ENCODE measurements around the gene TAS2R50.
"Not testable (repeated sequence)": the region's sequence is repeated elsewhere in the genome, so short reads cannot be mapped to it uniquely, and the experiment has no call there.

TAS2R50 gene, protein sequence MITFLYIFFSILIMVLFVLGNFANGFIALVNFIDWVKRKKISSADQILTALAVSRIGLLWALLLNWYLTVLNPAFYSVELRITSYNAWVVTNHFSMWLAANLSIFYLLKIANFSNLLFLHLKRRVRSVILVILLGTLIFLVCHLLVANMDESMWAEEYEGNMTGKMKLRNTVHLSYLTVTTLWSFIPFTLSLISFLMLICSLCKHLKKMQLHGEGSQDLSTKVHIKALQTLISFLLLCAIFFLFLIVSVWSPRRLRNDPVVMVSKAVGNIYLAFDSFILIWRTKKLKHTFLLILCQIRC

DNA sequence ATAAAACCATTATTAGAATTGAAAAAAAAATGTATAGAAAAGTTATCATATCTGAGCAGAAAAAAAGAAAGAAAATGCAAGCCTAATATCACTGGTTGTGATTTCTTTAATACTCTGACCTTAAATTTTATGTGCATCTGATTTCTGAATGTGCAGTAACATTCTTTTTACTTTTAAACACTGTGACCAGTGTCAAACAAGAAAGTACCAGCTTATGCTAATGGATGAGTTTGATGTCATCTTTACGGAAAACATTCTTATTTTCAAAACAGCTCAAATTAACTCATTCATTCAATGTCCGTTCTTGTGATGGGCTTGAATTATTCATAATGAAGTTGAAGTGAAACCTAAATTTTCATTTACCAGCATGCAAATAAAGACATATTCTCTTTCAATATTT lies at the start of gene TAS2R50:
Gene TAS2R50, minus strand, starts transcription at position 101 of the 400 bp plus-strand sequence. Its CDS starts 52 bp downstream, at position 49.
- Histone ChIP-seq H3K36me3 (ENCODE audit: control insufficient read depth, insufficient read depth, low read length) (no peaks in the 10 kb centered on the region), H3K9ac (ENCODE audit: low read depth, low read length) (no peak within 1 kb of the TSS), H3K27me3 (ENCODE audit: control insufficient read depth, insufficient read depth, low read length) (no peaks in the 10 kb centered on the region), H3K4me3 (ENCODE audit: low read depth, low read length) (no peak within 1 kb of the TSS), H3K9me3 (ENCODE audit: control insufficient read depth, insufficient read depth, low read length) (no peaks in the 10 kb centered on the region), H3K4me1 (ENCODE audit: control insufficient read depth, insufficient read depth, low read length) (no peaks in the 10 kb centered on the region)

DNA sequence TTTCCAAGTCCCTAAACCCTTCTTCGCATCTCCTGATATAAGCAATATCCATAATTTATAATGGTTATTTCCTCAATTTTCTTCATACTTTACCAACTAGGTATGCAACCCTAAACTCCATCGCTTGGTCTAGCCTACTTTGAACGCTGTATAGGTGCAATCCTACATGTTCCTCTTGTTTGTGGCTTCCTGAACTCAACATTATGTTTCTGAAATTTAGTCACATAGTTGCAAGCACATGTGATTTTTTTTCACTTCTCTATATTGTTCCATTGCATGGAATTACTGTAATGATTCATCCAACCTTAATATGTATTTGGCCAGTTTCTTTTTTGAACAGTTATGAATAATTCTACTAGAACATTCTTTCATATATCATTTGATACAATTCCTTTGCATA lies 47.2 kb upstream of the TAS2R50 start:
- H3K9ac ChIP-seq (ENCODE audit: low read depth, low read length); H3K27me3 ChIP-seq (ENCODE audit: control insufficient read depth, insufficient read depth, low read length); H3K9me3 ChIP-seq (ENCODE audit: control insufficient read depth, insufficient read depth, low read length); H3K36me3 ChIP-seq (ENCODE audit: control insufficient read depth, insufficient read depth, low read length); H3K4me3 ChIP-seq (ENCODE audit: low read depth, low read length); H3K4me1 ChIP-seq (ENCODE audit: control insufficient read depth, insufficient read depth, low read length): not testable (repeated sequence)

DNA sequence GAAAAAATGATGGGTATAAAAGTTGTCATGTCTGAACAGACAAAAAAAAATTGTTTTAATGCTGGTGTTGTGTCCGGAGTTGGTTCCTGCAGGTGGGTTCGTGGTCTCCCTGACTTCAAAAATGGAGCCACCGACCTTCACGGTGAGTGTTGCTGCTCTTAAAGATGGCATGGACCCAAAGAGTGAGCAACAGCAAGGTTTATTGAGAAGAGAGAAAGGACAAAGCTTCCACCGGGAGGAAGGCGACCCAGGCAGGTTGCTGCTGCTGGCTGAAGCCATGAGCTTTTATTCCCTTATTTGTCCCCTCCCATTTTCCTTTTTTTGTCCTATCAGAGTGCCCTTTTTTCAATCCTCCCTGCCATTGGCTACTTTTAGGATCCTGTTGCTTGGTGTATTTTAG lies 44.6 kb upstream of the TAS2R50 start, which contains the start of gene TAS2R31:
Gene TAS2R31, minus strand, starts transcription at position 101 of the 400 bp plus-strand sequence. Its CDS starts 72 bp downstream, at position 29.
- H3K4me1 ChIP-seq (ENCODE audit: control insufficient read depth, insufficient read depth, low read length), result no peaks in the 10 kb centered on the region
- H3K36me3 ChIP-seq (ENCODE audit: control insufficient read depth, insufficient read depth, low read length), result no peaks in the 10 kb centered on the region
- no peak within 1 kb of the TSS for H3K9ac ChIP-seq (ENCODE audit: low read depth, low read length)
- H3K9me3 ChIP-seq (ENCODE audit: control insufficient read depth, insufficient read depth, low read length), result no peaks in the 10 kb centered on the region
- H3K27me3 ChIP-seq (ENCODE audit: control insufficient read depth, insufficient read depth, low read length), result no peaks in the 10 kb centered on the region
- no peak within 1 kb of the TSS for H3K4me3 ChIP-seq (ENCODE audit: low read depth, low read length)

DNA sequence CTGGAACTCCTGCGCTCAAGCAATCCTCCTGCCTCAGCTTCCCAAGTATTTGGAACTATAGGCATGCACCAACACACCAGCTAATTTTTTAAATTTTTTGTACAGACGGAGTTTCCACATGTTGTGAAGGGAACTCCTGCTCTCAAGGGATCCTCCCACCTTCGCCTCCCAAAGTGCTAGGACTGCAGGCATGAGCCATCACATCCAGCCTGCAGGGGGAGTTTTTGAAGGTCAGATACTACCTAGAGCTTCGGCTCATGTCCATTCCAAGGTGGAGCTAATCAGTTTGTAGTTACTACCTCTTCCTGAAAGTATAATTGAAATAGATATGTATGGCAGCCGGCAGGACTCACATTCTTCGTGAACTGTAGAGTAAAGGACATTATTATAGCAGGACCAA lies 39.4 kb upstream of the TAS2R50 start:
- no peaks in the 10 kb centered on the region for H3K4me1 ChIP-seq (ENCODE audit: control insufficient read depth, insufficient read depth, low read length)
- no peaks in the 10 kb centered on the region for H3K27me3 ChIP-seq (ENCODE audit: control insufficient read depth, insufficient read depth, low read length)
- no peak overlapping the region for H3K4me3 ChIP-seq (ENCODE audit: low read depth, low read length)
- H3K9me3 ChIP-seq (ENCODE audit: control insufficient read depth, insufficient read depth, low read length), result no peaks in the 10 kb centered on the region
- H3K36me3 ChIP-seq (ENCODE audit: control insufficient read depth, insufficient read depth, low read length), result no peaks in the 10 kb centered on the region
- H3K9ac ChIP-seq (ENCODE audit: low read depth, low read length), result no peak overlapping the region

DNA sequence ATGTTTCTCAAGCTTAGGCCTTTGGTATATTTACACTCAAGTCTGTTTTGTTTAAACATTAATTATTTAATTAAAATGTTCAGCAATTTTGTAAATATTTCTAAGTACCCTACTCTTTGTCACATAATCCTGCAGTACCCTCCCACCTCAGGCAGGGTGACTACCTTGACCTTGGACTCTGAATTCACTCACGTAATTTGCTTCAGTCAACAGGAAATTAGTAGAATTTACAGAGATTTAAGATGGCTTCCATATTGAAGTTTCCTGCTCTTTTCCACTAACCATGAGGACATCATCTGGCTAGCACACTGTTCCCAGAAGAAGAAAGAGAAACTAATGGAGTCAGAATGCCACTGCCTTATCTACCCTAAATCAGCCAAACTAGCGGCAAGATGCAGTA lies 36.7 kb upstream of the TAS2R50 start:
- no peaks in the 10 kb centered on the region for H3K4me1 ChIP-seq (ENCODE audit: control insufficient read depth, insufficient read depth, low read length)
- H3K36me3 ChIP-seq (ENCODE audit: control insufficient read depth, insufficient read depth, low read length), result no peaks in the 10 kb centered on the region
- no peaks in the 10 kb centered on the region for H3K27me3 ChIP-seq (ENCODE audit: control insufficient read depth, insufficient read depth, low read length)

DNA sequence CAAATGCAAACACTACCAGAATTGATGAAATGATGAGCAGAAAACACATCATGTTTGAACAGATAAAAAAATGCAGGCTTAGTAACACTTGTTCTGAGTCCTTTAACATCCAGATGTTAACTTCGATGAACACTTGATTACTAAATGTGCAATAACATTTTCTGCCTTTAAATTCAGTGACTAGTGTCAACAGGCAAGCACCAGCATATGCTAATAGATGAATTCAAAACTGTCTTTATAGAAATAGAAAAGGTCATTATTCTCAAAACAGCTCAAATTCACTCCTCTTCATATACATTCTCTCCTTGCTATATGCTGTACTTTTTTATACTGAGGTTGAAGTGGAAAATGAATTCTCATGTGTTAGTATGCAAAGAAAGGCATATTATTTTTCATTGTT lies 35.8 kb upstream of the TAS2R50 start, which contains the start of gene TAS2R19:
Gene TAS2R19, minus strand, starts transcription at position 101 of the 400 bp plus-strand sequence. Its CDS starts 49 bp downstream, at position 52.
- Histone ChIP-seq H3K27me3 (ENCODE audit: control insufficient read depth, insufficient read depth, low read length) (no peaks in the 10 kb centered on the region), H3K4me3 (ENCODE audit: low read depth, low read length) (no peak within 1 kb of the TSS), H3K9ac (ENCODE audit: low read depth, low read length) (no peak within 1 kb of the TSS), H3K4me1 (ENCODE audit: control insufficient read depth, insufficient read depth, low read length) (no peaks in the 10 kb centered on the region), H3K9me3 (ENCODE audit: control insufficient read depth, insufficient read depth, low read length) (no peaks in the 10 kb centered on the region), H3K36me3 (ENCODE audit: control insufficient read depth, insufficient read depth, low read length) (no peaks in the 10 kb centered on the region)

More for the DNA sequence above, 36.7 kb upstream of the TAS2R50 start:
- Histone ChIP-seq H3K4me3 (ENCODE audit: low read depth, low read length) (no peak overlapping the region), H3K9ac (ENCODE audit: low read depth, low read length) (no peak overlapping the region), H3K9me3 (ENCODE audit: control insufficient read depth, insufficient read depth, low read length) (no peaks in the 10 kb centered on the region)

DNA sequence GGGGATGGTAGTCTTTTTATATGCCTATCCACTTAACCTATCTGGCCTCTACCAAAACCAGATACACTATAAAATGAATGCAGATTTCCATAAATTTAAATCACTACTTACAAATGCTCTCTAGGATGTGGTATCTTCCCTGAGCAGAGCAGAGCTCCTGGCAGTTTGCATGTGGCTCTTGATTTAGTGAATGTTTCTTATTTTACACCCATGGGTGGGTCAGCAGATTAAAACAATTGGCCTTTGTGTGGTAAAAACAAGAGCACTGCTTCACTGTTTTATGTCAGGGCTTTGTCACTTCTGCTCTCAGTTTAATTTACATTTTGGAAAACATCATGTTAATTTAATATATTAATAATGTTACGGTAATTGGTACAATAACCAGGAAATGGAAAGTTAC lies 30.2 kb upstream of the TAS2R50 start:
- Histone ChIP-seq H3K9ac (ENCODE audit: low read depth, low read length) (no peak overlapping the region), H3K36me3 (ENCODE audit: control insufficient read depth, insufficient read depth, low read length) (no peaks in the 10 kb centered on the region), H3K27me3 (ENCODE audit: control insufficient read depth, insufficient read depth, low read length) (no peaks in the 10 kb centered on the region), H3K4me3 (ENCODE audit: low read depth, low read length) (no peak overlapping the region), H3K9me3 (ENCODE audit: control insufficient read depth, insufficient read depth, low read length) (no peaks in the 10 kb centered on the region), H3K4me1 (ENCODE audit: control insufficient read depth, insufficient read depth, low read length) (no peaks in the 10 kb centered on the region)

DNA sequence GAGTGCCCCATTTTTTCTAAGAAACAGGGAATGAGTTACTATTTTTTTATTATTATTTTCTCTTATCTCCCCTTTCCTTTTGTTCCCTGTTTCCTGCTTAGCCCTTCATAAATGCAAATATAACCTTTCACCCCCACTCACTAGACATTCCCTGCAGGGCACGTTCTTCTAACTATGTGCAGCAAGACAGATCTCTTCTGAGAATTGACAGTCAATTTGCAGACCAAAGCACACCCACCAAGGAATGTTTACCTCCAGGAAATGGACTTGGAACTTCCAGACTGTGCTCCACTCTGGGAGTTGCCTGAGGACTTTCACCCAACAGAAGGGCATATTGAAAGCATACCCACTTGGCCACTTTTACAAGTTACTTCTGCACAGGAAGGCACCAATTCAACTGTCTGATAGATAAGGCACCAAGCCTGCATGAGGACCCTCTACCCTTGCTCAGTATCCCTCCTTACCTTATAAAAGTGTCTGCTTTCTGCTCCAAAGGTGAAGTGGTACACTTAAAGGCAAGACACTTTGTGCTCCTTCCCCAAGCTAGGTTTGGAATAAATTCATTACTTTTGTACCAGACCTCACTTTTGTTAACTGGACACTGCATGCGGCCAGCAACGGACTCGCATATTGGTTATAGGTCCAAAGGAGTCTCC lies 29.2 kb upstream of the TAS2R50 start:
- Histone ChIP-seq H3K9me3 (ENCODE audit: control insufficient read depth, insufficient read depth, low read length) (no peaks in the 10 kb centered on the region), H3K4me1 (ENCODE audit: control insufficient read depth, insufficient read depth, low read length) (no peaks in the 10 kb centered on the region), H3K9ac (ENCODE audit: low read depth, low read length) (no peak overlapping the region), H3K36me3 (ENCODE audit: control insufficient read depth, insufficient read depth, low read length) (no peaks in the 10 kb centered on the region), H3K4me3 (ENCODE audit: low read depth, low read length) (no peak overlapping the region), H3K27me3 (ENCODE audit: control insufficient read depth, insufficient read depth, low read length) (no peaks in the 10 kb centered on the region)

DNA sequence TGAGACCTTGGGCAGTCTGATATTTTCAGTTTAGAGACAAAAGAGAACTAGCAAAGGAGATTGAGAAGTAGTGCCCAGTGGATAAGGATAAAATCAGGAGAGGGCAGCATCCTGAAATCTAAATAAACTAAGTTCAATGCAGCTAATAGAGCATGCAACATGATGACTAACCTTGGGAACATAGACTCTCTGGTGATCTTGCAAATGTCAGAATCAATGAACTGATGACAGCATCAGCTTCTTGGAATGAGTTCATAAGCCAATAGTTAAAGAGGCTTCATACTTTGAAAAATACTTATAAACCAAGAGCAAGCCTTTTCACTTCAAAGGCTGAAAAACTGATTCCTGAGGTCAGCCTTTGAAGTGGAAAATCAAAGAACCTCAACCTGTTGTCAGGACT lies 27.5 kb upstream of the TAS2R50 start:
- Histone ChIP-seq H3K27me3 (ENCODE audit: control insufficient read depth, insufficient read depth, low read length) (no peaks in the 10 kb centered on the region), H3K9ac (ENCODE audit: low read depth, low read length) (no peak overlapping the region), H3K9me3 (ENCODE audit: control insufficient read depth, insufficient read depth, low read length) (no peaks in the 10 kb centered on the region), H3K4me3 (ENCODE audit: low read depth, low read length) (no peak overlapping the region), H3K36me3 (ENCODE audit: control insufficient read depth, insufficient read depth, low read length) (no peaks in the 10 kb centered on the region), H3K4me1 (ENCODE audit: control insufficient read depth, insufficient read depth, low read length) (no peaks in the 10 kb centered on the region)

DNA sequence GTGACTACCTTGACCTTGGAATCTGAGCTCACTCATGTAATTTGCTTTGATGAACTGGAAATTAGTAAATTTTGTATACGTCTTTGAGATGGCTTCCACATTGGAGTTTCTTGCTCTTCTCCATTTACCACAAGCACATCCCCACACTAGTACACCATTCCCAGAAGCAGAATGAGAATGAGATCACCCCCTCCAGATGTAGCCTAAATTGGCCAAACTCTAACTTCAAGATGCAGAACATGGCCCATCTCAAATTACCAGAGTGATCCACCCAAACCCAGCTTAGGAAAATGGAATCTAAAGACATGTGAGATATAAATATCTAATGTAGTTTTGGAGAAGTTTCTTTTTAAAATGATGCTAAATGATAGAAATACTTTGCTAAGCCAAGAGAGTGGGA lies 20.9 kb upstream of the TAS2R50 start:
- no peaks in the 10 kb centered on the region for H3K27me3 ChIP-seq (ENCODE audit: control insufficient read depth, insufficient read depth, low read length)
- H3K9me3 ChIP-seq (ENCODE audit: control insufficient read depth, insufficient read depth, low read length), result no peaks in the 10 kb centered on the region

DNA sequence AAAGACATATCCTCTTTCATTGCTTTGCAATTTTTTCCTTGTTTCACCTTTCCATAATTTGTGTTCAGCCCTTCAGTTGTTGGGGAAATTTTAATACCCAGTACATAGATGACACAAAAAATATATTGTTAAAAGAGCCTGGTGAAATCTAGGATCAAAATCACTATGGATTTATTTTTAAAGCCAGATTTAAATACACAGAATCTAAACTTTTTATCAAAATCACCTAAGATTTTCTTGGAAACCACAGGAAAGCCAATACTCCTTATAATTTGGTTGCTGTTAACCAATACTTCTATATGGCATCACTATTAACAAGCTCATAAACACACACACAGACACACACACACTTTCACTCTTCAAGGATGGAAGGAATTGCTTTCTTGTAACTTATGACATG lies 11.5 kb upstream of the TAS2R50 start, which contains the start of gene TAS2R20:
Gene TAS2R20, minus strand, starts transcription at position 101 of the 400 bp plus-strand sequence. CDS start 429 bp downstream, outside the sequence.
- H3K4me1 ChIP-seq (ENCODE audit: control insufficient read depth, insufficient read depth, low read length), result no peaks in the 10 kb centered on the region
- H3K36me3 ChIP-seq (ENCODE audit: control insufficient read depth, insufficient read depth, low read length), result no peaks in the 10 kb centered on the region
- H3K4me3 ChIP-seq (ENCODE audit: low read depth, low read length), result no peak within 1 kb of the TSS
- no peak within 1 kb of the TSS for H3K9ac ChIP-seq (ENCODE audit: low read depth, low read length)
- no peaks in the 10 kb centered on the region for H3K9me3 ChIP-seq (ENCODE audit: control insufficient read depth, insufficient read depth, low read length)
- H3K27me3 ChIP-seq (ENCODE audit: control insufficient read depth, insufficient read depth, low read length), result no peaks in the 10 kb centered on the region

More for the DNA sequence above, 20.9 kb upstream of the TAS2R50 start:
- no peaks in the 10 kb centered on the region for H3K36me3 ChIP-seq (ENCODE audit: control insufficient read depth, insufficient read depth, low read length)
- no peak overlapping the region for H3K4me3 ChIP-seq (ENCODE audit: low read depth, low read length)
- no peak overlapping the region for H3K9ac ChIP-seq (ENCODE audit: low read depth, low read length)
- H3K4me1 ChIP-seq (ENCODE audit: control insufficient read depth, insufficient read depth, low read length), result no peaks in the 10 kb centered on the region

DNA sequence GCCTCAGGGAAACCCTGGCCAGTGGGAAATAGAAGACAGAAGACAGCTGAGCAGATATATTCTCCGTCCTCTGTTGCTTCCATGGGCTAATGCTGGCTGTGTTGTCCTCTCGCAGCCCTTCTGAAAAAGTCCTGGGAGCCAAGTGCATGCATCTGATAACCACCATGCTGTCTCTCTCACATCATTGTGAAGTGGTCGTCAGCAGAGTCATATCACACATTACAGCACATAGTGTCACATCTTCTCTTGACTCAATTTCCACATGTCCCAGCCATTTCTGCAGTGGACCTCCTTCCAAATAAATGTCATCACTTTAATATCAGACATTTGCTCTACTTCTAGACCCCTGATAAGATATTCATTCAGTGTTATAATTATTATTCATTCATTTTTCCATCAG lies 7.6 kb upstream of the TAS2R50 start:
- Histone ChIP-seq H3K9me3 (ENCODE audit: control insufficient read depth, insufficient read depth, low read length) (no peaks in the 10 kb centered on the region), H3K4me1 (ENCODE audit: control insufficient read depth, insufficient read depth, low read length) (no peaks in the 10 kb centered on the region), H3K9ac (ENCODE audit: low read depth, low read length) (no peak overlapping the region), H3K27me3 (ENCODE audit: control insufficient read depth, insufficient read depth, low read length) (no peaks in the 10 kb centered on the region), H3K4me3 (ENCODE audit: low read depth, low read length) (no peak overlapping the region), H3K36me3 (ENCODE audit: control insufficient read depth, insufficient read depth, low read length) (no peaks in the 10 kb centered on the region)
